Neutrophil (primary cell): ENCODE measurements around the gene RFX4.
"Not testable (repeated sequence)": the region's sequence is repeated elsewhere in the genome, so short reads cannot be mapped to it uniquely, and the experiment has no call there.

Experiments used
- H3K27ac ChIP-seq: fragments of 200-600 bp; sonication (generic); 2 replicates; pipeline ENCODE4 v1.5.1; 2016; ENCODE audit warnings: mild to moderate bottlenecking, moderate library complexity
- H3K27me3 ChIP-seq: fragments of 200-600 bp; sonication (generic); 2 replicates; pipeline ENCODE4 v1.6.0; 2016; ENCODE audit warnings: mild to moderate bottlenecking
- H3K36me3 ChIP-seq: fragments of 200-600 bp; sonication (generic); 2 replicates; pipeline ENCODE4 v1.5.1; 2017
- H3K4me1 ChIP-seq, 2 experiments: fragments of 200-600 bp in 1 of 2; sonication (generic) in 1 of 2; 1 replicate in 1 of 2; 2 replicates in 1 of 2; pipeline versions ENCODE4 v1.5.1 to v1.6.1; 2013 to 2016; ENCODE audit warnings: low read depth in 1 of 2, low read length in 1 of 2, mild to moderate bottlenecking in 1 of 2, moderate library complexity in 1 of 2; ENCODE audit not compliant: control insufficient read depth in 1 of 2, insufficient read depth in 1 of 2
- H3K4me3 ChIP-seq, 2 experiments: fragments of 200-600 bp in 1 of 2; sonication (generic) in 1 of 2; 1 replicate in 1 of 2; 2 replicates in 1 of 2; pipeline ENCODE4 v1.5.1; 2013 to 2016; ENCODE audit warnings: low read depth in 1 of 2, low read length in 1 of 2, mild to moderate bottlenecking in 1 of 2, moderate library complexity in 1 of 2
- H3K9me3 ChIP-seq: fragments of 200-600 bp; sonication (generic); 2 replicates; pipeline ENCODE4 v1.5.1; 2016
- CTCF ChIP-seq: fragments of 200-600 bp; sonication (generic); IDR thresholded peaks from 2 replicates; pipeline ENCODE4 v1.5.1; 2016; ENCODE audit warnings: antibody characterized with exemption

RFX4 gene

GRCh38 chr12:106601496-106601895 is 18.7 kb downstream of the RFX4 start:
- TF ChIP-seq CTCF: no peak
- H3K9me3 ChIP-seq: no peaks in the 10 kb centered on the region
- H3K27ac ChIP-seq: no peak overlapping the region
- H3K4me3 ChIP-seq: no peak overlapping the region
- H3K4me1 ChIP-seq: no peaks in the 10 kb centered on the region
- peaks cover 37% of the 10 kb centered on the region for H3K27me3 ChIP-seq
- no peaks in the 10 kb centered on the region for H3K36me3 ChIP-seq

- TF ChIP-seq CTCF: no peak
- peaks cover 31% of the 10 kb centered on the region for H3K27me3 ChIP-seq
- H3K4me3 ChIP-seq: no peak overlapping the region
- H3K36me3 ChIP-seq: no peaks in the 10 kb centered on the region
- no peak overlapping the region for H3K27ac ChIP-seq
- H3K9me3 ChIP-seq: no peaks in the 10 kb centered on the region
- H3K4me1 ChIP-seq: no peaks in the 10 kb centered on the region
Measured at GRCh38 chr12:106602076-106602475, 19.3 kb downstream of the RFX4 start.

- no peaks in the 10 kb centered on the region for H3K9me3 ChIP-seq
- TF ChIP-seq CTCF: no peak
- no peaks in the 10 kb centered on the region for H3K4me1 ChIP-seq
- no peak overlapping the region for H3K4me3 ChIP-seq
- no peak overlapping the region for H3K27ac ChIP-seq
- peaks cover 12% of the 10 kb centered on the region for H3K27me3 ChIP-seq
- no peaks in the 10 kb centered on the region for H3K36me3 ChIP-seq
Measured at GRCh38 chr12:106605254-106605653, 22.4 kb downstream of the RFX4 start.

- H3K27me3 ChIP-seq: peaks cover 10% of the 10 kb centered on the region
- H3K9me3 ChIP-seq, H3K4me3 ChIP-seq, H3K27ac ChIP-seq, H3K4me1 ChIP-seq, H3K36me3 ChIP-seq: not testable (repeated sequence)
Measured at GRCh38 chr12:106620588-106620987, 37.8 kb downstream of the RFX4 start.

- Histone ChIP-seq H3K27me3 (no peaks in the 10 kb centered on the region), H3K9me3 (no peaks in the 10 kb centered on the region), H3K4me1 (no peaks in the 10 kb centered on the region), H3K4me3 (no peak overlapping the region), H3K27ac (no peak overlapping the region), H3K36me3 (no peaks in the 10 kb centered on the region)
- TF ChIP-seq CTCF: no peak
Measured at GRCh38 chr12:106625976-106626375, 43.2 kb downstream of the RFX4 start.

- H3K9me3 ChIP-seq: no peaks in the 10 kb centered on the region
- TF ChIP-seq CTCF: no peak
- no peak overlapping the region for H3K4me3 ChIP-seq
- no peaks in the 10 kb centered on the region for H3K4me1 ChIP-seq
- no peaks in the 10 kb centered on the region for H3K27me3 ChIP-seq
- H3K36me3 ChIP-seq: no peaks in the 10 kb centered on the region
- H3K27ac ChIP-seq: no peak overlapping the region
Measured at GRCh38 chr12:106629797-106630659, 47.2 kb downstream of the RFX4 start.
